ENCODE data around the gene SHISA9.

- TF ChIP-seq CTCF (conservative IDR thresholded peaks at IDR 0.05; ENCODE audit: low read length) = no peak
- TF ChIP-seq EZH2phosphoT487 (IDR thresholded peaks at IDR 0.05; ENCODE audit: borderline replicate concordance) = no peak
Measured at GRCh38 chr16:13264749-13265552, 363.6 kb downstream of the SHISA9 start.

Measured in Loucy (cell line).